OCI-LY7 (cell line): ENCODE results near the gene ADAMTSL2. TPM values are rescaled to one million over a fixed set of nuclear protein-coding genes. Genes with fewer than 3 reads are reported as not detected.

Source experiments
- BruUV-seq: library from RNA; stranded (reverse); fragments of 400-500 nt; replicated peaks from 2 replicates; lab custom pipeline; 2021; lab: Mats Ljungman, UMichigan
- CTCF ChIA-PET: fragments of 300-600 bp; sonication (Branson Sonifier 250); formaldehyde crosslinking; loops from one replicate; lab custom pipeline; 2022; ENCODE audit warnings: antibody characterized with exemption; ENCODE audit not compliant: unreplicated experiment; lab: Charles Lee
- POLR2A ChIA-PET: fragments of 300-600 bp; sonication (Branson Sonifier 250); formaldehyde crosslinking; loops from one replicate; lab custom pipeline; 2022; ENCODE audit warnings: antibody characterized with exemption; lab: Charles Lee
- DNase-seq: peaks from one replicate; pipeline ENCODE4 v3.0.0-alpha.2; 2015; ENCODE audit warnings: low spot score
- H2AFZ ChIP-seq: fragments of 200-600 bp; sonication (generic), shearing (Covaris generic); 2 replicates; pipeline ENCODE4 v1.6.1; 2014; ENCODE audit warnings: mild to moderate bottlenecking, antibody characterized with exemption, low read length, moderate library complexity
- H3K27ac ChIP-seq: fragments of 200-600 bp; sonication (generic); 2 replicates; pipeline ENCODE4 v1.5.1; 2014; ENCODE audit warnings: mixed run types, low read depth, mild to moderate bottlenecking, moderate library complexity, low read length, inconsistent platforms; ENCODE audit not compliant: poor library complexity, severe bottlenecking
- H3K36me3 ChIP-seq: fragments of 200-600 bp; sonication (generic); 2 replicates; pipeline ENCODE4 v1.6.1; 2014; ENCODE audit warnings: mild to moderate bottlenecking, antibody characterized with exemption, low read length, moderate library complexity, mixed read lengths; ENCODE audit not compliant: insufficient read depth
- H3K4me1 ChIP-seq: fragments of 200-600 bp; sonication (generic); 2 replicates; pipeline ENCODE4 v1.5.1; 2014; ENCODE audit warnings: mild to moderate bottlenecking, low read length; ENCODE audit not compliant: insufficient read depth, poor library complexity, severe bottlenecking
- H3K4me2 ChIP-seq: fragments of 200-600 bp; sonication (generic); 2 replicates; pipeline ENCODE4 v1.6.1; 2014; ENCODE audit warnings: mild to moderate bottlenecking, low read length
- H3K4me3 ChIP-seq: fragments of 200-600 bp; sonication (generic); 2 replicates; pipeline ENCODE4 v1.5.1; 2014; ENCODE audit warnings: mild to moderate bottlenecking, low read depth, low read length; ENCODE audit not compliant: poor library complexity, severe bottlenecking
- H3K79me2 ChIP-seq: fragments of 200-600 bp; sonication (generic); 2 replicates; pipeline ENCODE4 v1.6.1; 2016; ENCODE audit warnings: low read depth, mild to moderate bottlenecking, low read length, moderate library complexity, mixed read lengths; ENCODE audit not compliant: insufficient read depth
- H3K9me2 ChIP-seq: fragments of 200-600 bp; sonication (generic); 2 replicates; pipeline ENCODE4 v1.6.1; 2016; ENCODE audit warnings: mild to moderate bottlenecking, low read length, mixed read lengths; ENCODE audit not compliant: insufficient read depth
- H3K9me3 ChIP-seq: fragments of 200-600 bp; sonication (generic); 2 replicates; pipeline ENCODE4 v1.6.1; 2014; ENCODE audit warnings: mild to moderate bottlenecking, mixed run types, low read length, mixed read lengths
- H4K20me1 ChIP-seq: fragments of 200-600 bp; sonication (generic); 2 replicates; pipeline ENCODE4 v1.6.1; 2014; ENCODE audit warnings: mild to moderate bottlenecking, antibody characterized with exemption, low read length, moderate library complexity, mixed read lengths; ENCODE audit not compliant: insufficient read depth
- EZH2phosphoT487 ChIP-seq: fragments of 200-600 bp; sonication (generic); IDR thresholded peaks from 2 replicates; pipeline ENCODE4 v1.6.1; 2018; ENCODE audit warnings: low read depth, borderline replicate concordance, mild to moderate bottlenecking, mixed run types, antibody characterized with exemption, low read length, moderate library complexity, mixed read lengths
- intact Hi-C: fragments of 100-400 bp; cut with micrococcal nuclease; formaldehyde crosslinking; loops from one replicate; pipeline ENCODE4 v1.10.0; 2022; ENCODE audit not compliant: unreplicated experiment
- total RNA-seq, 2 experiments: library from RNA; depleted of rRNA in 1 of 2; stranded (reverse); fragments of >200 nt in 1 of 2; shearing (Covaris generic) in 1 of 2; gene quantifications; 2 replicates each; pipeline ENCODE4 v1.2.3, GENCODE V29; 2014 to 2022
- TF ChIP-seq, protein P1 (sequence below): fragments of 200-600 bp; sonication (generic); conservative IDR thresholded peaks from 2 replicates; pipeline ENCODE4 v1.5.1; 2014; ENCODE audit warnings: mild to moderate bottlenecking, antibody characterized with exemption, low read length, moderate library complexity, mixed read lengths

ADAMTSL2 gene
- total RNA-seq, 2 experiments from 2014 or later = 0.88 TPM; not detected in 1

- CTCF ChIA-PET = no interaction called here
- Histone ChIP-seq H3K9me2 (no peaks in the 10 kb centered on the region), H3K27ac (no peak overlapping the region), H4K20me1 (no peaks in the 10 kb centered on the region), H3K79me2 (no peaks in the 10 kb centered on the region), H3K9me3 (no peaks in the 10 kb centered on the region), H3K36me3 (no peaks in the 10 kb centered on the region), H3K4me1 (peaks cover 10% of the 10 kb centered on the region), H2AFZ (no peak overlapping the region), H3K4me2 (no peak overlapping the region), H3K4me3 (no peak overlapping the region)
- DNase-seq = no peak
- TF ChIP-seq, protein P1, sequence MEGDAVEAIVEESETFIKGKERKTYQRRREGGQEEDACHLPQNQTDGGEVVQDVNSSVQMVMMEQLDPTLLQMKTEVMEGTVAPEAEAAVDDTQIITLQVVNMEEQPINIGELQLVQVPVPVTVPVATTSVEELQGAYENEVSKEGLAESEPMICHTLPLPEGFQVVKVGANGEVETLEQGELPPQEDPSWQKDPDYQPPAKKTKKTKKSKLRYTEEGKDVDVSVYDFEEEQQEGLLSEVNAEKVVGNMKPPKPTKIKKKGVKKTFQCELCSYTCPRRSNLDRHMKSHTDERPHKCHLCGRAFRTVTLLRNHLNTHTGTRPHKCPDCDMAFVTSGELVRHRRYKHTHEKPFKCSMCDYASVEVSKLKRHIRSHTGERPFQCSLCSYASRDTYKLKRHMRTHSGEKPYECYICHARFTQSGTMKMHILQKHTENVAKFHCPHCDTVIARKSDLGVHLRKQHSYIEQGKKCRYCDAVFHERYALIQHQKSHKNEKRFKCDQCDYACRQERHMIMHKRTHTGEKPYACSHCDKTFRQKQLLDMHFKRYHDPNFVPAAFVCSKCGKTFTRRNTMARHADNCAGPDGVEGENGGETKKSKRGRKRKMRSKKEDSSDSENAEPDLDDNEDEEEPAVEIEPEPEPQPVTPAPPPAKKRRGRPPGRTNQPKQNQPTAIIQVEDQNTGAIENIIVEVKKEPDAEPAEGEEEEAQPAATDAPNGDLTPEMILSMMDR = no peak
- TF ChIP-seq EZH2phosphoT487 = no peak
- BruUV-seq = no TSS peak
- POLR2A ChIA-PET = no interaction called here
- intact Hi-C loops = no loop called here
Observed at GRCh38 chr9:133615186-133615585, 80.7 kb downstream of the ADAMTSL2 start.

GRCh38 chr9:133615606-133616188 is 81.2 kb downstream of the ADAMTSL2 start:
- TF ChIP-seq, protein P1 = no peak
- no peak for TF ChIP-seq EZH2phosphoT487
- H4K20me1 ChIP-seq = no peaks in the 10 kb centered on the region
- no peak overlapping the region for H2AFZ ChIP-seq
- H3K9me3 ChIP-seq = no peaks in the 10 kb centered on the region
- ChIA-PET POLR2A (no interaction called here), CTCF (no interaction called here)
- intact Hi-C loops = no loop called here
- H3K4me2 ChIP-seq = no peak overlapping the region
- no peak for DNase-seq
- no TSS peak for BruUV-seq
- H3K4me3 ChIP-seq = no peak overlapping the region
- H3K9me2 ChIP-seq = no peaks in the 10 kb centered on the region
- H3K36me3 ChIP-seq = no peaks in the 10 kb centered on the region
- H3K27ac ChIP-seq = no peak overlapping the region
- H3K4me1 ChIP-seq = peaks cover 13% of the 10 kb centered on the region
- H3K79me2 ChIP-seq = no peaks in the 10 kb centered on the region

DNA sequence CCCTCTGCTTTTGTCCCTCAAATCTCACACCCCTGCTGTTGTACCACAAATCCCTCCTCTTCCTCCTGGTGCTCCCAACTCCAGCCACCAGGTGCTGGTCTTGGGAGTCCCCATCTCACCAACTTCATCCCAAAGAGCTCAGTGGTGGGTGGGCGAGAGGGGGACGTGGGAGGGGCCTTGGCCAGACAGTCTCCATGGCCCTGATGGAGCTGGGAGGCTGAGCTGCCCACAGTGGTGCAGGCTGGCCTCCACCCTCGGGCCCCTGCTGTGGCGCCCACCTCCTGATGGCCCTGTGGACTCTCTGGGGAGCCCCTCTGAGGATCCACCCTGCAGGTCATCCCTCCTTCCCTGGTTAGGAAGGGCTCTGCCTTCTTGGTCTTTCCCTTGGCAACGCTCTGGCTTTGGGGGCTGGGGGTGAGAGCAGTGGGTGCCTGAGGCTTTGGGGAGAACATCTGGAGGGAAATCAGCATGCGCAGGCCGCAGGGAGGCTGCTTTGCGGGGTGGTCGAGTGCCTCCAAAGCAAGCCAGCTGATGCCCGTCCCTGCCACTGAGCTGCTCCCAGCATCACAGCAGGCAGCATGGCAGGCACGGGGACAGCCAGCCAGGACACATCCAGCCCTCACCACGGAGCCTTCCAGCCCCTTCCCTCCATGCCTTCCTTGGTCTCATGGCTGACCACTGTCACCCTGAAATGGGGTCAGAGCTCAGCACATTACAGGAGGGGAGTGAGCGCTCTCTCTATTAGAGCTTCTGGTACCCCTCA is 82.3 kb downstream of the ADAMTSL2 start:
- H3K36me3 ChIP-seq = no peaks in the 10 kb centered on the region
- no peaks in the 10 kb centered on the region for H3K9me3 ChIP-seq
- no peak overlapping the region for H3K27ac ChIP-seq
- DNase-seq = no peak
- POLR2A ChIA-PET = no interaction called here
- no peaks in the 10 kb centered on the region for H4K20me1 ChIP-seq
- H3K4me3 ChIP-seq = no peak overlapping the region
- H3K9me2 ChIP-seq = no peaks in the 10 kb centered on the region
- CTCF ChIA-PET = interaction anchor here (0.6 kb wide), 2 partner anchors 8 to 39 kb away, joined by 3 to 5 read pairs; no protein-coding TSS in a partner anchor
- no peak for TF ChIP-seq EZH2phosphoT487
- TF ChIP-seq, protein P1 = no peak
- H3K4me1 ChIP-seq = peaks cover 13% of the 10 kb centered on the region
- H2AFZ ChIP-seq = no peak overlapping the region
- H3K79me2 ChIP-seq = no peaks in the 10 kb centered on the region
- no peak overlapping the region for H3K4me2 ChIP-seq
- no TSS peak for BruUV-seq
- intact Hi-C loops = no loop called here
